Cardiac fibroblast (primary cell): ENCODE data around the gene SUMO2.
A peak's percentile ranks its signal among the peaks of the same experiment; 100 is the strongest.
"Not testable (repeated sequence)": the region's sequence is repeated elsewhere in the genome, so short reads cannot be mapped to it uniquely, and the experiment has no call there.

ENCODE experiments used
- DNase-seq, 2 donors: peaks; one replicate each; pipeline versions ENCODE4 v3.0.0 to v3.0.0-alpha.2; 2010; ENCODE audit warnings: low read depth in 2 of 2
- H3K4me3 ChIP-seq, 2 donors: replicated peaks in 1 of 2; 1 replicate in 1 of 2; 2 replicates in 1 of 2; pipeline ENCODE4 v1.5.1; 2011; ENCODE audit warnings: low read depth in 2 of 2, low read length in 2 of 2, mild to moderate bottlenecking in 2 of 2, moderate library complexity in 1 of 2
- CTCF ChIP-seq: IDR thresholded peaks from one replicate; pipeline ENCODE4 v1.5.1; 2011; ENCODE audit warnings: low read depth, mild to moderate bottlenecking, low read length, inconsistent platforms

SUMO2 gene

GRCh38 chr17:75129576-75129975 lies 53.2 kb downstream of the SUMO2 start:
- no peak for TF ChIP-seq CTCF
- H3K4me3 ChIP-seq = no peak overlapping the region

GRCh38 chr17:75128694-75129505 lies 53.9 kb downstream of the SUMO2 start:
- no peak for TF ChIP-seq CTCF
- no peak for DNase-seq
- H3K4me3 ChIP-seq = no peak overlapping the region

More at GRCh38 chr17:75129576-75129975, 53.2 kb downstream of the SUMO2 start:
- no peak for DNase-seq

GRCh38 chr17:75127936-75128335 lies 54.8 kb downstream of the SUMO2 start:
- DNase-seq, H3K4me3 ChIP-seq: not testable (repeated sequence)

GRCh38 chr17:75126954-75127353 lies 55.8 kb downstream of the SUMO2 start:
- no peak for TF ChIP-seq CTCF
- DNase-seq = no peak
- H3K4me3 ChIP-seq = no peak overlapping the region

GRCh38 chr17:75125984-75126383 lies 56.8 kb downstream of the SUMO2 start:
- DNase-seq = no peak
- no peak overlapping the region for H3K4me3 ChIP-seq
- TF ChIP-seq CTCF = no peak

- no peak for TF ChIP-seq CTCF
- no peak for DNase-seq
- no peak overlapping the region for H3K4me3 ChIP-seq
Observed at GRCh38 chr17:75124819-75125162, 58.0 kb downstream of the SUMO2 start.

- H3K4me3 ChIP-seq = no peak overlapping the region
- peak; percentile 61 to 82 for DNase-seq
- TF ChIP-seq CTCF = no peak
Observed at GRCh38 chr17:75124041-75124818, 58.5 kb downstream of the SUMO2 start.
